ENCODE results near the gene LRRC8B. TPM values are rescaled to one million over a fixed set of nuclear protein-coding genes. Genes with fewer than 3 reads are reported as not detected.

Gene LRRC8B
- total RNA-seq, result 1.2 and 1.4 TPM in 2 replicates

- H3K27ac ChIP-seq (ENCODE audit: low read depth, low read length), result peak within 1 kb of the TSS; percentile 49
These were observed at the start of gene LRRC8B for GRCh38 chr1:89524369-89525168. LRRC8B (plus strand) TSS chr1:89524829; CDS start chr1:89582651, 57,822 bp downstream.

DNA sequence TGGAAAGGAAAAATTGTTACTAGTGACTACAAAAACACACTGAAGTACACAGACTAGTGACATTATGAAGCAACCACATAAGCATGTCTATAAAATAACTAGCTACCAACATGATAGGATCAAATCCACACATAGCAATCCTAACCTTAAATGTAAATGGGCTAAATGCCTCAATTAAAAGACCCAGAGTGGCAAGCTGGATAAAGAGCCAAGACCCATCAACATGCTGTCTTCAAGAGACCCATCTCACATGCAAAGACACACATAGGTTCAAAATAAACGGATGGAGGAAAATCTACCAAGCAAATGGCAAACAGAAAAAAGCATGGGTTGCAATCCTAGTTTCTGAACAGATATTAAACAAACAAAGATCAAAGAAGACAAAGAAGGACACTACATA is 49.4 kb upstream of the LRRC8B start:
- no peaks in the 10 kb centered on the region for H3K4me1 ChIP-seq (ENCODE audit: insufficient read depth, low read length)
- no peaks in the 10 kb centered on the region for H3K27me3 ChIP-seq (ENCODE audit: insufficient read depth, low read length)
- H2AFZ ChIP-seq (ENCODE audit: low read length), result no peak overlapping the region
- no peaks in the 10 kb centered on the region for H4K20me1 ChIP-seq (ENCODE audit: insufficient read depth, low read length)
- no peak overlapping the region for H3K4me3 ChIP-seq (ENCODE audit: insufficient read depth, low read length)
- no peaks in the 10 kb centered on the region for H3K79me2 ChIP-seq (ENCODE audit: insufficient read depth, low read length)
- no peak overlapping the region for H3K4me2 ChIP-seq (ENCODE audit: insufficient read depth, low read length)
- H3K36me3 ChIP-seq (ENCODE audit: insufficient read depth, low read length), result no peaks in the 10 kb centered on the region
- no peak overlapping the region for H3K27ac ChIP-seq (ENCODE audit: low read depth, low read length)
- H3K9me3 ChIP-seq (ENCODE audit: low read depth, low read length), result peaks cover 2% of the 10 kb centered on the region
- DNase-seq (ENCODE audit: insufficient read length, low spot score, missing footprints), result no peak
- no peak for TF ChIP-seq CTCF (IDR thresholded peaks at IDR 0.05; ENCODE audit: extremely low read depth, low read depth, low read length)

More at GRCh38 chr1:89524369-89525168, at the start of gene LRRC8B:
- Histone ChIP-seq H4K20me1 (ENCODE audit: insufficient read depth, low read length) (no peaks in the 10 kb centered on the region), H3K9me3 (ENCODE audit: low read depth, low read length) (no peaks in the 10 kb centered on the region), H3K36me3 (ENCODE audit: insufficient read depth, low read length) (no peaks in the 10 kb centered on the region), H3K79me2 (ENCODE audit: insufficient read depth, low read length) (no peaks in the 10 kb centered on the region), H3K4me3 (ENCODE audit: insufficient read depth, low read length) (peak within 1 kb of the TSS; percentile 85), H2AFZ (ENCODE audit: low read length) (peak within 1 kb of the TSS; percentile 97), H3K4me1 (ENCODE audit: insufficient read depth, low read length) (peaks cover 10% of the 10 kb centered on the region), H3K27me3 (ENCODE audit: insufficient read depth, low read length) (peaks cover 5% of the 10 kb centered on the region), H3K4me2 (ENCODE audit: insufficient read depth, low read length) (peak within 1 kb of the TSS; percentile 90)
- DNase-seq (ENCODE audit: insufficient read length, low spot score, missing footprints), result peak; percentile 98
- TF ChIP-seq CTCF (IDR thresholded peaks at IDR 0.05; ENCODE audit: extremely low read depth, low read depth, low read length), result no peak

GRCh38 chr1:89476072-89476471 is 48.6 kb upstream of the LRRC8B start:
- Histone ChIP-seq H3K9me3 (ENCODE audit: low read depth, low read length) (peaks cover 2% of the 10 kb centered on the region), H3K4me3 (ENCODE audit: insufficient read depth, low read length) (no peak overlapping the region), H3K36me3 (ENCODE audit: insufficient read depth, low read length) (no peaks in the 10 kb centered on the region), H3K4me1 (ENCODE audit: insufficient read depth, low read length) (no peaks in the 10 kb centered on the region), H3K4me2 (ENCODE audit: insufficient read depth, low read length) (no peak overlapping the region), H2AFZ (ENCODE audit: low read length) (no peak overlapping the region), H3K27me3 (ENCODE audit: insufficient read depth, low read length) (no peaks in the 10 kb centered on the region), H4K20me1 (ENCODE audit: insufficient read depth, low read length) (no peaks in the 10 kb centered on the region), H3K27ac (ENCODE audit: low read depth, low read length) (no peak overlapping the region), H3K79me2 (ENCODE audit: insufficient read depth, low read length) (no peaks in the 10 kb centered on the region)
- DNase-seq (ENCODE audit: insufficient read length, low spot score, missing footprints), result no peak
- no peak for TF ChIP-seq CTCF (IDR thresholded peaks at IDR 0.05; ENCODE audit: extremely low read depth, low read depth, low read length)

DNA sequence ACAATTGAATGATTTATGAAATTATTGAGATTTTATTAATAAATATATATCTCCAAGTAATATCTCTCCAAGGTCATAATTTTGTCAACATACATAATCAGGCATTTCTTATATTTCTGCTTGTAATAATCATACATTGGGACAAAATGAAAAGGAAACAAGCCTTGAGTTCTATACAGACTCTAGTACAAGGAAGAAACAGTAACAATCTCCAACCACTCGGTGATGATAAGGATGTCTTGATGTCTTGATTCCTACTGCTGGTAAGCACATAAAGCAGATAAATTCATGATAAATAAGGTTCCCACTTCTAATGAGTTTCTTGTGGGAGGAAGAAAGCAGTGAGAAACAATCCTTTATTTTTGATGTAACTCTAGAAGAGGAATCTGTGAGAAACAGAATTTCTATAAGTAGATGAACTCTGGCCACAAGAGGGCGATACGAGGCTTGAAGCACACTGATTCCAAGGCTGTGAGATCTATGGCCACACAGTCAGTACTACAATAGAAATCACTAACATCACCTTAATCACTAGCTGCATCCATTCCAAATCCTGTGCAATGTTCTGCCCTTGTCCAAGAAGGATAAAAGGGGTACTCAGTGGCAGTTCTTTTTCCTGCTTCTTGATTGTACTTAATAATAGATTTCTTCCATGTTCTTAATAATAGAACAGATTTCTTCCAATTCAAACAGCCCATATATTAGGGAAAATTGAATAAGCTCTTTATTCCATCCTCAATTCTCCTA is 41.4 kb upstream of the LRRC8B start:
- no peaks in the 10 kb centered on the region for H3K36me3 ChIP-seq (ENCODE audit: insufficient read depth, low read length)
- peaks cover 7% of the 10 kb centered on the region for H3K27me3 ChIP-seq (ENCODE audit: insufficient read depth, low read length)
- no peak overlapping the region for H3K4me3 ChIP-seq (ENCODE audit: insufficient read depth, low read length)
- no peaks in the 10 kb centered on the region for H3K9me3 ChIP-seq (ENCODE audit: low read depth, low read length)
- H4K20me1 ChIP-seq (ENCODE audit: insufficient read depth, low read length), result no peaks in the 10 kb centered on the region
- H3K4me1 ChIP-seq (ENCODE audit: insufficient read depth, low read length), result no peaks in the 10 kb centered on the region
- H3K79me2 ChIP-seq (ENCODE audit: insufficient read depth, low read length), result no peaks in the 10 kb centered on the region
- no peak overlapping the region for H3K27ac ChIP-seq (ENCODE audit: low read depth, low read length)
- no peak overlapping the region for H3K4me2 ChIP-seq (ENCODE audit: insufficient read depth, low read length)
- TF ChIP-seq CTCF (IDR thresholded peaks at IDR 0.05; ENCODE audit: extremely low read depth, low read depth, low read length), result peak; percentile 77
- no peak overlapping the region for H2AFZ ChIP-seq (ENCODE audit: low read length)
- DNase-seq (ENCODE audit: insufficient read length, low spot score, missing footprints), result peak; percentile 38
